ENCODE results near the gene TSHZ2. TPM values are rescaled to one million over a fixed set of nuclear protein-coding genes. Genes with fewer than 3 reads are reported as not detected.

The TSHZ2 gene
- total and polyA plus RNA-seq, 2 of the 4 experiments (the other 2 are of a cell fraction) = under 0.01 to 0.02 TPM

DNA sequence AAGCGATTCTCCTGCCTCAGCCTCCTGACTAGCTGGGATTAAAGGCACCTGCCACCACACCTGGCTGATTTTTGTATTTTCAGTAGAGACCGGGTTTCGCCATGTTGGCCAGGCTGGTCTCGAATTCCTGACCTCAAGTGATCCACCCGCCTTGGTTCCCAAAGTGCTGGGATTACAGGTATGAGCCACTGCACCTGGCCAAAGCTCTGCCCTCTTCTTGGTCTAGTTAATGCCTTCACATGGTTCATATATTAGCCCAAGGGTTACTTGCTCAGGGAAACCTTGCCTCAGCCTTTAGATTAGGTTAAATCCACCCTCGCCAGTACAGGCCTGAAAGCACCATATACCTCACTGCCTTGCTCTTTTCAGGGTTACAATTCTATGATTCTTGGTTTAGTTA, 26.1 kb downstream of the TSHZ2 start:
- Histone ChIP-seq H3K27ac (ENCODE audit: insufficient read depth, low read length) (no peak overlapping the region), H3K9ac (ENCODE audit: low read depth, low read length) (no peak overlapping the region), H3K9me1 (ENCODE audit: insufficient read depth, low read length) (no peaks in the 10 kb centered on the region), H3K4me3 (ENCODE audit: insufficient read depth, low read depth, low read length) (no peak overlapping the region), H2BK20ac (ENCODE audit: low read depth, low read length) (no peak overlapping the region), H4K8ac (ENCODE audit: low read depth in 2 of 2, low read length in 2 of 2) (no peak overlapping the region), H3K14ac (replicated peaks; ENCODE audit: low read depth, low read length) (no peak overlapping the region), H3K23ac (ENCODE audit: low read depth, low read length) (no peak overlapping the region), H4K91ac (ENCODE audit: insufficient read depth, low read depth, low read length) (no peak overlapping the region), H2AK9ac (replicated peaks; ENCODE audit: low read depth, low read length, poor library complexity) (no peak overlapping the region), H4K5ac (ENCODE audit: low read depth, low read length) (no peak overlapping the region), H2BK15ac (ENCODE audit: low read depth, low read length) (no peak overlapping the region), H2AK5ac (ENCODE audit: low read depth, low read length) (no peak overlapping the region), H3K18ac (ENCODE audit: low read depth, low read length) (no peak overlapping the region), H3K36me3 (ENCODE audit: control insufficient read depth, insufficient read depth, low read length) (no peaks in the 10 kb centered on the region), H4K20me1 (ENCODE audit: insufficient read depth, low read length) (no peaks in the 10 kb centered on the region), H3K27me3 (ENCODE audit: control insufficient read depth, insufficient read depth, low read length) (no peaks in the 10 kb centered on the region), H3K4me2 (ENCODE audit: low read depth, low read length) (no peak overlapping the region), H2AFZ (replicated peaks; ENCODE audit: low read length, poor library complexity) (no peak overlapping the region), H3K4ac (ENCODE audit: low read depth, low read length) (no peak overlapping the region), H3K56ac (ENCODE audit: extremely low read depth, insufficient read depth, low read length) (no peak overlapping the region), H2BK120ac (ENCODE audit: low read depth, low read length) (no peak overlapping the region), H3K9me3 (ENCODE audit: control insufficient read depth, insufficient read depth, low read length) (0 out of 2 replicates have a peak, but pooled peaks cover 2% of the 10 kb centered on the region), H2BK5ac (ENCODE audit: low read depth, low read length, poor library complexity, severe bottlenecking) (no peak overlapping the region), H3K4me1 (ENCODE audit: control insufficient read depth, insufficient read depth, low read length) (peaks cover 2% of the 10 kb centered on the region; the same call in 1 of the 2 replicates), H3K79me1 (ENCODE audit: low read depth in 1 of 2, low read length in 2 of 2) (no peaks in the 10 kb centered on the region)
- dilution Hi-C loops (cut with HindIII; ENCODE audit: low sequenced_read_pairs, unreplicated experiment) = no loop called here
- no peak for TF ChIP-seq CHD1 (IDR thresholded peaks at IDR 0.05; ENCODE audit: low read depth, low read length)
- POLR2A ChIA-PET (ENCODE audit: unreplicated experiment) = no interaction called here
- in situ Hi-C loops (cut with MboI; ENCODE audit: low sequenced_read_pairs) = no loop called here
- DNase-seq (no peak), ATAC-seq (ENCODE audit: low read depth) (no peak)
- no TSS peak for BruUV-seq (replicated peaks)
- 83% methylated on average over 5 of the region's 6 CpGs; no CpG with 5 or more reads in 1 of the 2 experiments for WGBS, 2 experiments (ENCODE audit: extremely low coverage in 2 of 2, insufficient read length in 1 of 2)
- intact Hi-C loops (cut with micrococcal nuclease) = no loop called here
- CTCF ChIA-PET = no interaction called here

All from IMR-90 (cell line).